PFSK-1 (cell line): Measurements from ENCODE around the gene ZNF622.

Experiments
- FOXP2 ChIP-seq: optimal IDR thresholded peaks from 2 replicates; pipeline ENCODE3; 2011; ENCODE audit warnings: borderline replicate concordance, control low read depth, inconsistent platforms; ENCODE audit not compliant: insufficient read depth; ENCODE audit errors: extremely low read length, extremely low read depth
- POLR2AphosphoS5 ChIP-seq: IDR thresholded peaks from 2 replicates; pipeline ENCODE4 v1.6.1; 2012; ENCODE audit warnings: low read depth, mild to moderate bottlenecking, control low read depth, low read length, moderate library complexity
- REST ChIP-seq, 2 experiments: IDR thresholded peaks; 2 replicates each; pipeline versions ENCODE4 v1.6.1 to v1.8.0; 2011 to 2012; ENCODE audit warnings: low read depth in 2 of 2, low read length in 2 of 2, control low read depth in 1 of 2, inconsistent platforms in 1 of 2, mild to moderate bottlenecking in 1 of 2, moderate library complexity in 1 of 2; ENCODE audit not compliant: insufficient read depth in 1 of 2
- SIN3A ChIP-seq: IDR thresholded peaks from 2 replicates; pipeline ENCODE4 v1.6.1; 2012; ENCODE audit warnings: mild to moderate bottlenecking, low read length, moderate library complexity, borderline replicate concordance; ENCODE audit not compliant: insufficient read depth
- TAF1 ChIP-seq: IDR thresholded peaks from 2 replicates; pipeline ENCODE4 v1.6.1; 2012; ENCODE audit warnings: low read length, control low read depth, borderline replicate concordance; ENCODE audit not compliant: insufficient read depth

ZNF622 gene

GRCh38 chr5:16418471-16418922 is 47.1 kb downstream of the ZNF622 start:
- TF ChIP-seq TAF1 (no peak), FOXP2 (no peak)

- TF ChIP-seq TAF1 (no peak), FOXP2 (no peak), POLR2AphosphoS5 (no peak), REST (IDR thresholded peaks at IDR 0.05; ENCODE audit: insufficient read depth in 1 of 2, low read depth in 2 of 2, low read length in 2 of 2) (no peak), SIN3A (no peak)
Observed at GRCh38 chr5:16417398-16418074, 48.1 kb downstream of the ZNF622 start.

- TF ChIP-seq SIN3A, result no peak
- TF ChIP-seq REST (IDR thresholded peaks at IDR 0.05; ENCODE audit: insufficient read depth in 1 of 2, low read depth in 2 of 2, low read length in 2 of 2), result no peak
- no peak for TF ChIP-seq TAF1
- TF ChIP-seq FOXP2, result no peak
- TF ChIP-seq POLR2AphosphoS5, result no peak
Observed at GRCh38 chr5:16414861-16415260, 50.7 kb downstream of the ZNF622 start.

- TF ChIP-seq POLR2AphosphoS5 (no peak), TAF1 (no peak), REST (IDR thresholded peaks at IDR 0.05; ENCODE audit: insufficient read depth in 1 of 2, low read depth in 2 of 2, low read length in 2 of 2) (no peak), SIN3A (no peak), FOXP2 (no peak)
Observed at GRCh38 chr5:16413166-16413860, 52.3 kb downstream of the ZNF622 start.

GRCh38 chr5:16412556-16412955 is 53.0 kb downstream of the ZNF622 start:
- no peak for TF ChIP-seq POLR2AphosphoS5

- TF ChIP-seq TAF1, result no peak
- no peak for TF ChIP-seq POLR2AphosphoS5
- no peak for TF ChIP-seq REST (IDR thresholded peaks at IDR 0.05; ENCODE audit: insufficient read depth in 1 of 2, low read depth in 2 of 2, low read length in 2 of 2)
- TF ChIP-seq FOXP2, result no peak
- no peak for TF ChIP-seq SIN3A
Observed at GRCh38 chr5:16411741-16412455, 53.7 kb downstream of the ZNF622 start.
